Breast epithelium (tissue), 4 donors: Measurements from ENCODE around the gene RNU1-2. TPM values are rescaled to one million over a fixed set of nuclear protein-coding genes. Genes with fewer than 3 reads are reported as not detected.
"Not testable (repeated sequence)": the region's sequence is repeated elsewhere in the genome, so short reads cannot be mapped to it uniquely, and the experiment has no call there.

Experiments used
- DNase-seq, 2 donors: peaks; one replicate each; pipeline ENCODE4 v3.0.0-alpha.2; 2019; ENCODE audit warnings: low spot score in 2 of 2
- H3K27ac ChIP-seq, 2 donors: fragments of 200-600 bp; sonication (generic) in 1 of 2; one replicate each; pipeline ENCODE4 v1.5.1; 2016 to 2019; ENCODE audit warnings: mild to moderate bottlenecking in 1 of 2
- H3K27me3 ChIP-seq, 2 donors: fragments of 200-600 bp; sonication (generic) in 1 of 2; one replicate each; pipeline versions ENCODE4 v1.5.1 to v1.6.0; 2017 to 2019; ENCODE audit warnings: control low read depth in 1 of 2, mild to moderate bottlenecking in 1 of 2
- H3K36me3 ChIP-seq: fragments of 200-600 bp; one replicate; pipeline ENCODE4 v1.5.1; 2019
- H3K4me1 ChIP-seq, 2 donors: fragments of 200-600 bp; sonication (generic); one replicate each; pipeline ENCODE4 v1.5.1; 2016 to 2019; ENCODE audit warnings: control low read depth in 1 of 2
- H3K4me3 ChIP-seq, 3 donors: fragments of 200-600 bp; sonication (generic); 1 replicate in 2 of 3; 2 replicates in 1 of 3; pipeline ENCODE4 v1.5.1; 2016 to 2019; ENCODE audit warnings: mild to moderate bottlenecking in 3 of 3, moderate library complexity in 2 of 3
- H3K9me3 ChIP-seq, 2 donors: fragments of 200-600 bp; sonication (generic) in 1 of 2; one replicate each; pipeline ENCODE4 v1.5.1; 2016 to 2019; ENCODE audit warnings: control low read depth in 1 of 2
- POLR2A ChIP-seq: fragments of 450-650 bp; IDR thresholded peaks from one replicate; pipeline ENCODE4 v1.6.1; 2016; ENCODE audit warnings: antibody characterized with exemption, mild to moderate bottlenecking, moderate library complexity
- POLR2AphosphoS5 ChIP-seq, 3 donors: sonication (generic); formaldehyde crosslinking; IDR thresholded peaks; one replicate each; pipeline ENCODE4 v1.6.1; 2017; ENCODE audit warnings: antibody characterized with exemption in 3 of 3
- intact Hi-C: fragments of 100-400 bp; cut with DNase I; formaldehyde crosslinking; loops from one replicate; pipeline ENCODE4 v1.15.1; 2023; ENCODE audit warnings: low total_unique reads
- total RNA-seq, 3 donors: library from RNA; depleted of rRNA; stranded (reverse); fragments of >200 nt; gene quantifications; one replicate each; pipeline ENCODE4 v1.1.0, GENCODE V29; 2016
- TF ChIP-seq, protein P1 (sequence below), 3 donors: fragments of 450-650 bp; IDR thresholded peaks; one replicate each; pipeline ENCODE4 v1.5.1; 2016 to 2017; ENCODE audit warnings: antibody characterized with exemption in 3 of 3, mild to moderate bottlenecking in 3 of 3, moderate library complexity in 3 of 3

Gene RNU1-2
- total RNA-seq, 3 donors from 2014 or later: under 0.01 TPM

GRCh38 chr1:16905110-16905867 is 9.5 kb downstream of the RNU1-2 start:
- intact Hi-C loops: no loop called here
- Histone ChIP-seq H3K4me3 (peak overlapping the region; percentile 42 to 75 (median 64)), H3K36me3 (no peaks in the 10 kb centered on the region), H3K9me3 (peaks cover 4 to 11% of the 10 kb centered on the region in 2 donors), H3K27me3 (no peaks in the 10 kb centered on the region), H3K27ac (peak overlapping the region; percentile 96 to 99), H3K4me1 (no peaks in the 10 kb centered on the region)
- TF ChIP-seq POLR2A: peak; percentile 98
- TF ChIP-seq, protein P1, sequence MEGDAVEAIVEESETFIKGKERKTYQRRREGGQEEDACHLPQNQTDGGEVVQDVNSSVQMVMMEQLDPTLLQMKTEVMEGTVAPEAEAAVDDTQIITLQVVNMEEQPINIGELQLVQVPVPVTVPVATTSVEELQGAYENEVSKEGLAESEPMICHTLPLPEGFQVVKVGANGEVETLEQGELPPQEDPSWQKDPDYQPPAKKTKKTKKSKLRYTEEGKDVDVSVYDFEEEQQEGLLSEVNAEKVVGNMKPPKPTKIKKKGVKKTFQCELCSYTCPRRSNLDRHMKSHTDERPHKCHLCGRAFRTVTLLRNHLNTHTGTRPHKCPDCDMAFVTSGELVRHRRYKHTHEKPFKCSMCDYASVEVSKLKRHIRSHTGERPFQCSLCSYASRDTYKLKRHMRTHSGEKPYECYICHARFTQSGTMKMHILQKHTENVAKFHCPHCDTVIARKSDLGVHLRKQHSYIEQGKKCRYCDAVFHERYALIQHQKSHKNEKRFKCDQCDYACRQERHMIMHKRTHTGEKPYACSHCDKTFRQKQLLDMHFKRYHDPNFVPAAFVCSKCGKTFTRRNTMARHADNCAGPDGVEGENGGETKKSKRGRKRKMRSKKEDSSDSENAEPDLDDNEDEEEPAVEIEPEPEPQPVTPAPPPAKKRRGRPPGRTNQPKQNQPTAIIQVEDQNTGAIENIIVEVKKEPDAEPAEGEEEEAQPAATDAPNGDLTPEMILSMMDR (IDR thresholded peaks at IDR 0.05): peak in 1 of 3 donors; percentile 28
- peak; percentile 99 to 100 (median 99) for TF ChIP-seq POLR2AphosphoS5 (IDR thresholded peaks at IDR 0.05)
- no peak for DNase-seq

GRCh38 chr1:16905868-16906702 is 10.3 kb downstream of the RNU1-2 start:
- TF ChIP-seq, protein P1 (IDR thresholded peaks at IDR 0.05): no peak
- no peak for TF ChIP-seq POLR2AphosphoS5 (IDR thresholded peaks at IDR 0.05)
- no peak for TF ChIP-seq POLR2A
- Histone ChIP-seq H3K36me3 (no peaks in the 10 kb centered on the region), H3K27me3 (no peaks in the 10 kb centered on the region), H3K27ac (peak overlapping the region; percentile 96 to 99), H3K4me3 (no peak overlapping the region), H3K4me1 (no peaks in the 10 kb centered on the region), H3K9me3 (peaks cover 4 to 11% of the 10 kb centered on the region in 2 donors)
- DNase-seq: no peak
- intact Hi-C loops: no loop called here

GRCh38 chr1:16906873-16907272 is 11.1 kb downstream of the RNU1-2 start:
- H3K27ac ChIP-seq: no peak overlapping the region
- TF ChIP-seq, protein P1 (IDR thresholded peaks at IDR 0.05): no peak
- no peaks in the 10 kb centered on the region for H3K36me3 ChIP-seq
- DNase-seq: no peak
- H3K27me3 ChIP-seq: no peaks in the 10 kb centered on the region
- peaks cover 4 to 11% of the 10 kb centered on the region in 2 donors for H3K9me3 ChIP-seq
- no peaks in the 10 kb centered on the region for H3K4me1 ChIP-seq
- intact Hi-C loops: no loop called here
- no peak overlapping the region for H3K4me3 ChIP-seq

DNA sequence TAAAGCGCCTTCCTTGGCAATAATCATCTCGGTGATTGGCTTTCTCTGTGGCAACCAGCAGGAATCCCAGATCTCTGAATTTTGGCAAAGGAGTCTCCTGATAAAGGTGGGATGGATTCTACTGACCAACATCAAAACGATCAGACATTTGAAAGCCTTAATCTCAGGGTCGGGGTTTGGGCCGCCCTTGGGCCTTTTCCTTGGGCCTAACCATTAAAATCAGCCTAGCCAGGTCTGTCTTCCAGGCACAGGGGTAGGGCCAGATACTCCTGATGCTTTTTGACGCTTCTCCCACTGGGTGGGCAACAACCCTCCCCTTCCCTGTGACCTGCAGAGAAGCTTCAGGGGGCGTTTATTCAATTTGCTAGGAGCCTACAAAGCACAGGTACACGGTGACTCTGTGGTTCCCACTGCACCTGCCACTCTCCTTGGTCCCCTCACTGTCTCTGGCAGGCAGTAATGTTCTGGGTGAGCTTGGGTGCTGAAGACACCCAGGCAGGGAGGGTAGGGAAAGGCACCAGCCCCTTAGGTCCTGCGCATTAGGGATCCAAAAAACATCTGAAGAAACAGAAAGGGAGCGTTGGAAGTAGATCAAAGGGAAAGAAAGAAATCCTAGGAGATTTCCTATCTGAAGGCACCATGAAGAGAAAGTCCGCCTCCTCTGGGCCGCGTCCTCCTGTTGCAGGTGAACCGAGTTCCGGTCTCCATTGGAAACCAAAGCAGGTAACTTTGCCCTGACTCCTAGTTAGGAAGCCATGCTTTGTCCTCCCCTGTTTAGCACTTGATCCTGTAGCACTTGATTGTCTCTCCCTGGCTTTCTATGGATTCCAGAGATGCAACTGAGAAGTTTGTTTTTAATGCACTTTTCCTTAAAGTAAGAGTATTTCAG is 12.3 kb downstream of the RNU1-2 start:
- Histone ChIP-seq H3K36me3 (no peaks in the 10 kb centered on the region), H3K4me1 (no peaks in the 10 kb centered on the region), H3K9me3 (peaks cover 4 to 11% of the 10 kb centered on the region in 2 donors), H3K4me3 (no peak overlapping the region), H3K27ac (no peak overlapping the region), H3K27me3 (no peaks in the 10 kb centered on the region)
- intact Hi-C loops: no loop called here
- TF ChIP-seq POLR2AphosphoS5 (IDR thresholded peaks at IDR 0.05) (no peak), POLR2A (no peak)
- TF ChIP-seq, protein P1 (IDR thresholded peaks at IDR 0.05): no peak
- no peak for DNase-seq

DNA sequence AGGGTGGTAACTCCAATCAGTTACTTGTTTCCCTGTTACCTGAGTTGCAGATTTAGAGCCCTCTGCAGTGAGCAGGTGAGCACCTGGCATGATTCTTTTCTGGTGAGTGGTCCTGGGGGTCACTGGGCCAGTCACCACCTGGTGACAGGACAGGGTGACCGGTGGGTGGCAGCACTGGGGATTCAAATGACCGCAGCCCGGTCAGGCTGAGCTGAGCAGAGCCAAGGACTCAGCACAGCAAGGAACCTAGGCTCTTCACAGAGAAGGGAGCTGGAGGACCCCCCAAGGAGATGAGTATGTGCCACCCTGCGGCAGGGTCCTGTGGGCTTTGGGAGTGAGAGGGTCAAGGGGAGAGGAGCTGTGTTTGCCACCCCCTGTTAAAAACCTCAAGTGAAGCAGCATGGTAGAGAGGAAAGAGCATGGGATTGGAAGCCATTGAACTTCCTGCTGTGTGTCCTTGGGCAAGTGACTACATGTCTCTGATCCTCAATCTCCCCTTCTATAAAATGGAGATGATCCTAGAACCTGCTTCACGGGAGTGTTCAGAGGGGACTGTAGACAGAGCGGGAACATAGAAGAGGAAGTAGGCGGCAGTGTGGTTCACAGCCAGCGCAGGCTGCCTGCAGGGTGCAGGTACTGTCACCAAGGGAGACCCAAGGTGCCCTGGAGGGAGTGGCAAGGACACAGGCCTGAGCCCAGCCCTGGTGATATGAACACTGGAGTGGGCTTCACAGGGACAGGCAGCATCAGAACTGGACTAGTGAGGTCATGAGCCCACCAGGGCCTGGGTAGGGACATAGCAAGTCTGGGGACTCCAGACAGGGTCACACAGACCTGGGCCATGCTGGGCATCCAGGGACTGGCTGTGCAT is 16.3 kb downstream of the RNU1-2 start:
- H3K27me3 ChIP-seq, DNase-seq, H3K27ac ChIP-seq, H3K4me1 ChIP-seq, H3K9me3 ChIP-seq, H3K36me3 ChIP-seq, H3K4me3 ChIP-seq, intact Hi-C loops: not testable (repeated sequence)

DNA sequence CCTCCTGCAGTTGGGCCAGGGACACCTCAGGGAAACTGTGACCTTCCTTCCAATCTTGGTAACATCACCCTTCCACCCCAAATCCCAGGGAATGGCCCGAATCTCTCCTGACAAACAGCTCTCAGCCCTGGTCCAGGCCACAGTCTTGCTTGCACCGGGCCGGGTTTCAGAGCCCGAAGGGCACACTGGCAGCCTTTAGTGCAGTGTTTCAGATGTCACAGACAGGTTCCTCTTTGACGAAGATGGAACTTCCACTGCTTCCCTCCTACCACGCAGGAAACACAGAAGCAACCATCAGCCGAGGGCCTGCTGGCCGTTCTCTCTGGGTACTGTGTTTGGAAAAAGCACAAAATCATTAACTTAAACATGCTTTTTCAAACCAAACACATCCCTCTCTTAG is 17.0 kb downstream of the RNU1-2 start:
- DNase-seq, H3K27me3 ChIP-seq, intact Hi-C loops, H3K27ac ChIP-seq, H3K9me3 ChIP-seq, H3K36me3 ChIP-seq, H3K4me1 ChIP-seq: not testable (repeated sequence)
- H3K4me3 ChIP-seq: peak overlapping the region in 1 of 3 donors; percentile 99
